HCT116 (cell line): ENCODE data around the gene TWNK.

Experiments used
- CTCF ChIP-seq, 3 experiments: fragments of 200-600 bp in 1 of 3; sonication (generic) in 1 of 3; IDR thresholded peaks in 2 of 3; conservative IDR thresholded peaks in 1 of 3; 2 replicates each; pipeline ENCODE4 v1.5.1; 2012 to 2017; ENCODE audit warnings: low read depth in 2 of 3, low read length in 2 of 3, antibody characterized with exemption in 1 of 3, borderline replicate concordance in 1 of 3, control low read depth in 1 of 3, mild to moderate bottlenecking in 1 of 3, mixed read lengths in 1 of 3, mixed run types in 1 of 3, moderate library complexity in 1 of 3; ENCODE audit not compliant: insufficient read depth in 1 of 3
- POLR2A ChIP-seq: IDR thresholded peaks from 2 replicates; pipeline ENCODE4 v1.7.0; 2011; ENCODE audit warnings: borderline replicate concordance; ENCODE audit not compliant: insufficient read depth, insufficient read length; ENCODE audit errors: extremely low read depth
- POLR2AphosphoS5 ChIP-seq: IDR thresholded peaks from 2 replicates; pipeline ENCODE4 v1.6.1; 2011; ENCODE audit warnings: mild to moderate bottlenecking, low read depth, low read length, moderate library complexity
- RAD21 ChIP-seq: IDR thresholded peaks from 2 replicates; pipeline ENCODE4 v1.6.1; 2012; ENCODE audit warnings: low read depth, mild to moderate bottlenecking
- SP1 ChIP-seq: IDR thresholded peaks from 2 replicates; pipeline ENCODE4 v1.6.1; 2012; ENCODE audit warnings: low read depth

DNA sequence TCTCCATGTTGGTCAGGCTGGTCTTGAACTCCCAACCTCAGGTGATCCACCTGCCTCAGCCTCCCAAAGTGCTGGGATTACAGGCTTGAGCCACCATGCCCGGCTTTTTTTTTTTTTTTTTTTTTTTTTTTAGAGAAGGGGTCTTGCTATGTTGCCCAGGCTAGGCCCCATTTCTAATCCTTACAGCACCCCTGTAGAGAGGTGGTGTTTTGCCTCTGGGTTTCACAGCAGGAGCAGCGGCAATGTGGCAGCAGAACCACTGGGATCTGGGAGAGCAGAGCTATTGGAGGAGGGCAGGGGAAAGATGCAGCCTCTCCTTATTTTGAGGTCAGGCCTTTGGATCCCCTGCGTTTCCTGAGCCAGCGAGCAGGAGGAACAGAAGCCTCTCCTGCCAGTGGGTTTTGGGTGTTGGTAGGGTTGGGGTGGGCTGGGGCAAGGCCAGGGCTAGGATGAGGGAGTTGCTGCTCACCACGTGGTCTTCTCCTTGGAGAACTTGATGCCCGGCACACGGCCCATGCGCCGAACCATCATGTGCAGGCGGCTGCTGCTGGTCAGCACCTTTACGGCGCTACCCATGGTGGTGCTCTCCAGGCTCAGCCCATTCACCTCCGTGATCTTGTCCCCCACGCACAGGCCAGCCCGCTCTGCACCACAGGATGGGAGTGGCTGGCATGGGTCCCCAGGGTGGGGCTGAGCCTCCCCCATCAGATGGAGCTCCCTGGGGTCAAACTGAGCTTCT, 35.8 kb downstream of the TWNK start:
- TF ChIP-seq CTCF (IDR thresholded peaks at IDR 0.05 in 2 of 3, conservative IDR thresholded peaks at IDR 0.05 in 1 of 3; ENCODE audit: borderline replicate concordance in 1 of 3, insufficient read depth in 1 of 3, low read depth in 2 of 3, low read length in 2 of 3) (no peak), RAD21 (no peak), SP1 (no peak), POLR2A (no peak), POLR2AphosphoS5 (no peak)
